ENCODE results near the gene SENP6. TPM values are rescaled to one million over a fixed set of nuclear protein-coding genes. Genes with fewer than 3 reads are reported as not detected.

The SENP6 gene
- total RNA-seq, 1 donor from 2014 or later, result 100 TPM

- Mint-ChIP-seq H3K27me3 (ENCODE audit: low read depth, unreplicated experiment) (no peaks in the 10 kb centered on the region), H3K36me3 (ENCODE audit: low read depth, unreplicated experiment) (no peaks in the 10 kb centered on the region), H3K4me1 (ENCODE audit: low read depth, unreplicated experiment) (no peaks in the 10 kb centered on the region), H3K27ac (ENCODE audit: unreplicated experiment) (no peak overlapping the region), H3K9me3 (ENCODE audit: unreplicated experiment) (no peaks in the 10 kb centered on the region), H3K4me3 (ENCODE audit: unreplicated experiment) (no peak overlapping the region)
- Histone ChIP-seq H3K27ac (ENCODE audit: low read depth, low read length) (no peak overlapping the region), H3K79me2 (ENCODE audit: insufficient read depth, low read length) (no peaks in the 10 kb centered on the region), H3K36me3 (ENCODE audit: insufficient read depth, low read length) (no peaks in the 10 kb centered on the region), H3K9ac (ENCODE audit: low read length) (no peak overlapping the region), H3K27me3 (ENCODE audit: insufficient read depth, low read length) (no peaks in the 10 kb centered on the region), H4K20me1 (ENCODE audit: insufficient read depth, low read length) (no peaks in the 10 kb centered on the region), H3K4me1 (ENCODE audit: insufficient read depth, low read length) (no peaks in the 10 kb centered on the region), H3K4me3 (ENCODE audit: insufficient read depth, low read depth, low read length) (no peak overlapping the region), H3K9me3 (ENCODE audit: insufficient read depth, low read depth, low read length) (no peaks in the 10 kb centered on the region), H3K4me2 (ENCODE audit: low read length) (no peak overlapping the region), H2AFZ (ENCODE audit: low read depth, low read length) (no peak overlapping the region)
- TF ChIP-seq EZH2 (IDR thresholded peaks at IDR 0.05; ENCODE audit: insufficient read depth, low read length), result no peak
- TF ChIP-seq, protein P1, sequence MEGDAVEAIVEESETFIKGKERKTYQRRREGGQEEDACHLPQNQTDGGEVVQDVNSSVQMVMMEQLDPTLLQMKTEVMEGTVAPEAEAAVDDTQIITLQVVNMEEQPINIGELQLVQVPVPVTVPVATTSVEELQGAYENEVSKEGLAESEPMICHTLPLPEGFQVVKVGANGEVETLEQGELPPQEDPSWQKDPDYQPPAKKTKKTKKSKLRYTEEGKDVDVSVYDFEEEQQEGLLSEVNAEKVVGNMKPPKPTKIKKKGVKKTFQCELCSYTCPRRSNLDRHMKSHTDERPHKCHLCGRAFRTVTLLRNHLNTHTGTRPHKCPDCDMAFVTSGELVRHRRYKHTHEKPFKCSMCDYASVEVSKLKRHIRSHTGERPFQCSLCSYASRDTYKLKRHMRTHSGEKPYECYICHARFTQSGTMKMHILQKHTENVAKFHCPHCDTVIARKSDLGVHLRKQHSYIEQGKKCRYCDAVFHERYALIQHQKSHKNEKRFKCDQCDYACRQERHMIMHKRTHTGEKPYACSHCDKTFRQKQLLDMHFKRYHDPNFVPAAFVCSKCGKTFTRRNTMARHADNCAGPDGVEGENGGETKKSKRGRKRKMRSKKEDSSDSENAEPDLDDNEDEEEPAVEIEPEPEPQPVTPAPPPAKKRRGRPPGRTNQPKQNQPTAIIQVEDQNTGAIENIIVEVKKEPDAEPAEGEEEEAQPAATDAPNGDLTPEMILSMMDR (IDR thresholded peaks at IDR 0.05; ENCODE audit: insufficient read depth, low read depth, low read length), result no peak
- FAIRE-seq, result no peak
- DNase-seq (ENCODE audit: low read depth), result no peak
Measured at GRCh38 chr6:75743971-75744370, 142.3 kb downstream of the SENP6 start.

GRCh38 chr6:75745404-75745803, 143.7 kb downstream of the SENP6 start:
- Mint-ChIP-seq H3K27me3 (ENCODE audit: low read depth, unreplicated experiment) (no peaks in the 10 kb centered on the region), H3K27ac (ENCODE audit: unreplicated experiment) (no peak overlapping the region), H3K4me3 (ENCODE audit: unreplicated experiment) (no peak overlapping the region), H3K9me3 (ENCODE audit: unreplicated experiment) (no peaks in the 10 kb centered on the region), H3K4me1 (ENCODE audit: low read depth, unreplicated experiment) (no peaks in the 10 kb centered on the region), H3K36me3 (ENCODE audit: low read depth, unreplicated experiment) (no peaks in the 10 kb centered on the region)
- peaks cover 12% of the 10 kb centered on the region for H3K79me2 ChIP-seq (ENCODE audit: insufficient read depth, low read length)
- TF ChIP-seq EZH2 (IDR thresholded peaks at IDR 0.05; ENCODE audit: insufficient read depth, low read length), result no peak
- TF ChIP-seq, protein P1 (IDR thresholded peaks at IDR 0.05; ENCODE audit: insufficient read depth, low read depth, low read length), result no peak
- no peak overlapping the region for H3K4me3 ChIP-seq (ENCODE audit: insufficient read depth, low read depth, low read length)
- H3K27me3 ChIP-seq (ENCODE audit: insufficient read depth, low read length), result no peaks in the 10 kb centered on the region
- no peak overlapping the region for H3K9ac ChIP-seq (ENCODE audit: low read length)
- H4K20me1 ChIP-seq (ENCODE audit: insufficient read depth, low read length), result no peaks in the 10 kb centered on the region
- no peak overlapping the region for H3K4me2 ChIP-seq (ENCODE audit: low read length)
- no peak overlapping the region for H2AFZ ChIP-seq (ENCODE audit: low read depth, low read length)
- DNase-seq (ENCODE audit: low read depth) (no peak), FAIRE-seq (no peak)
- H3K9me3 ChIP-seq (ENCODE audit: insufficient read depth, low read depth, low read length), result no peaks in the 10 kb centered on the region
- H3K4me1 ChIP-seq (ENCODE audit: insufficient read depth, low read length), result no peaks in the 10 kb centered on the region
- H3K27ac ChIP-seq (ENCODE audit: low read depth, low read length), result no peak overlapping the region
- H3K36me3 ChIP-seq (ENCODE audit: insufficient read depth, low read length), result no peaks in the 10 kb centered on the region

DNA sequence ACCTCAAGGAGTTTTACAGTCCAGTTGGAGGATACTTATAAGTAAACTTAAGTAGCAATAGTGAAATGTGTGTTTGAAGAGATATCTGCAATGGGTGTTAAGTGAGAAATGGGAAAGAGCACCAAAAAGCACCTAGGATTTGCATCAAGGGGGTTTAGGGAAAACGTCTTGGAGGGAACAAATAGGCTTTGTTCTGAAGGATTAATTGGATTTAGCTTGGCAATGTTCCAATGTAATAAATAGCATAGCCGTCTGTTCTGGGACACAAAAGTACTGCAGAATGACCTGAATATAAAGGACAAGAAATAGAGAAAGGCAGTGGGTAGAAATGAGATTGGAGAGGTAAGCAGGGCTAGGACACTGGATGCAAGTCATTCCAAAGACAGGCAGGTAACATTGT, 144.5 kb downstream of the SENP6 start:
- H3K27me3 Mint-ChIP-seq (ENCODE audit: low read depth, unreplicated experiment), result no peaks in the 10 kb centered on the region
- FAIRE-seq (no peak), DNase-seq (ENCODE audit: low read depth) (no peak)
- Histone ChIP-seq H3K4me2 (ENCODE audit: low read length) (no peak overlapping the region), H3K36me3 (ENCODE audit: insufficient read depth, low read length) (no peaks in the 10 kb centered on the region), H3K4me3 (ENCODE audit: insufficient read depth, low read depth, low read length) (no peak overlapping the region), H3K27ac (ENCODE audit: low read depth, low read length) (no peak overlapping the region), H2AFZ (ENCODE audit: low read depth, low read length) (no peak overlapping the region), H3K27me3 (ENCODE audit: insufficient read depth, low read length) (no peaks in the 10 kb centered on the region), H3K9me3 (ENCODE audit: insufficient read depth, low read depth, low read length) (no peaks in the 10 kb centered on the region), H3K4me1 (ENCODE audit: insufficient read depth, low read length) (peaks cover 4% of the 10 kb centered on the region), H4K20me1 (ENCODE audit: insufficient read depth, low read length) (no peaks in the 10 kb centered on the region), H3K79me2 (ENCODE audit: insufficient read depth, low read length) (peaks cover 20% of the 10 kb centered on the region), H3K9ac (ENCODE audit: low read length) (no peak overlapping the region)
- H3K4me3 Mint-ChIP-seq (ENCODE audit: unreplicated experiment), result no peak overlapping the region
- H3K9me3 Mint-ChIP-seq (ENCODE audit: unreplicated experiment), result no peaks in the 10 kb centered on the region
- H3K4me1 Mint-ChIP-seq (ENCODE audit: low read depth, unreplicated experiment), result peaks cover 4% of the 10 kb centered on the region
- TF ChIP-seq EZH2 (IDR thresholded peaks at IDR 0.05; ENCODE audit: insufficient read depth, low read length), result no peak
- TF ChIP-seq, protein P1 (IDR thresholded peaks at IDR 0.05; ENCODE audit: insufficient read depth, low read depth, low read length), result no peak
- H3K27ac Mint-ChIP-seq (ENCODE audit: unreplicated experiment), result no peak overlapping the region
- no peaks in the 10 kb centered on the region for H3K36me3 Mint-ChIP-seq (ENCODE audit: low read depth, unreplicated experiment)

All from astrocyte (in vitro differentiated cells and primary cell).